Skeletal muscle tissue (tissue), 4 donors: ENCODE data around the gene TRIM42. TPM values are rescaled to one million over a fixed set of nuclear protein-coding genes. Genes with fewer than 3 reads are reported as not detected.

Experiments used
- H3K27ac ChIP-seq: one replicate; pipeline ENCODE4 v1.7.0; 2013; ENCODE audit warnings: mild to moderate bottlenecking, low read depth, low read length, inconsistent platforms
- H3K27me3 ChIP-seq, 3 donors: one replicate each; pipeline ENCODE4 v1.7.0; 2013; ENCODE audit warnings: low read length in 3 of 3; ENCODE audit not compliant: control insufficient read depth in 3 of 3, insufficient read depth in 3 of 3
- H3K36me3 ChIP-seq, 3 donors: one replicate each; pipeline ENCODE4 v1.7.0; 2013; ENCODE audit warnings: low read length in 3 of 3; ENCODE audit not compliant: control insufficient read depth in 3 of 3, insufficient read depth in 3 of 3
- H3K4me1 ChIP-seq, 3 donors: one replicate each; pipeline ENCODE4 v1.7.0; 2013; ENCODE audit warnings: low read length in 3 of 3, mild to moderate bottlenecking in 3 of 3; ENCODE audit not compliant: control insufficient read depth in 3 of 3, insufficient read depth in 3 of 3
- H3K4me3 ChIP-seq, 3 donors: one replicate each; pipeline ENCODE4 v1.7.0; 2013; ENCODE audit warnings: low read length in 3 of 3
- H3K9ac ChIP-seq, 3 donors: one replicate each; pipeline ENCODE4 v1.7.0; 2013; ENCODE audit warnings: low read length in 3 of 3, mild to moderate bottlenecking in 3 of 3, moderate library complexity in 2 of 3, low read depth in 1 of 3
- H3K9me3 ChIP-seq, 3 donors: one replicate each; pipeline ENCODE4 v1.7.0; 2013; ENCODE audit warnings: low read length in 3 of 3; ENCODE audit not compliant: control insufficient read depth in 3 of 3
- total RNA-seq: library from RNA; depleted of rRNA; stranded (reverse); fragments of >200 nt; gene quantifications from one replicate; pipeline ENCODE4 v1.2.3, GENCODE V29; 2014
- donor health status: Osteomylitis.

Gene TRIM42
- total RNA-seq, 1 donor from 2014 or later: not detected

DNA sequence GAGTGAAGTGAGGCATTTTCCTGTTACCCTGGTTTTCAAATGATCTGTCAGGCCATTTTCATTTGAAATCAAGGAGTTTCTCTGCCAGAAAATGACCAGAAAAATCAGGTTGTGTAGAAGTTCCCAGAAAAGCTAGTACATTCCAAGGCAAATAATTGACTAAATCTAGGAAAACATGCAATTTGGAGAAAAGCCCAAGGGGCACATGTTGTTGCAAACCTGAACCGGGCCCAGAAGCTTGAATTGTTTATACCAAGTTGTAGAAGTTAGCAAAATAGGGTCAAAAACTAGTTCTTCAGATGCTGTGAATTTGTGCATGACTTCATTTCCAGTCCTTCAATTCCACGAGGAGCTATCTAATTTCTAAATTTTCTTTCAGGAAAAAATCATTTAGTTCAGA lies 31.0 kb downstream of the TRIM42 start:
- Histone ChIP-seq H3K27me3 (no peaks in the 10 kb centered on the region), H3K9ac (no peak overlapping the region), H3K36me3 (no peaks in the 10 kb centered on the region), H3K4me3 (no peak overlapping the region), H3K9me3 (no peaks in the 10 kb centered on the region), H3K4me1 (peaks cover 0 to 4% (median 0%) of the 10 kb centered on the region in 3 donors), H3K27ac (no peak overlapping the region)

DNA sequence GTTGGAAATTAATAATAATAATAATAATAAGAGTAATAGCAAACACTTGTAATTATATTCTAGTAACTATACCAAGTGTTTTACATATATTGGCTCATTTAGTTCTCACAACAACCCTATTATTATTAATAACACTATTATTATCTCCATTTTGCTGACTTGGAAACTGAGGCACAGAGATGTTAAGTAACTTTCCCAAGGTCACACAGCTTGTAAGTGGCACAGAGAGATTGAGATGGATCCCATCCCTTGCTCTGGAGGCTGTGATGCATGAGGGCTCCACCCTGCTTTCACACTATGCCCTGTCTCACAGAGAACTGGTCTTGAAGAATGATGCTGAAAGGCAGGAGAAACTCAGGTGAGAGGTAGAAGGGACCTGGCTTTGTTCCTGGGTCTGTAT lies 31.9 kb downstream of the TRIM42 start:
- no peak overlapping the region for H3K27ac ChIP-seq
- no peaks in the 10 kb centered on the region for H3K9me3 ChIP-seq
- H3K4me3 ChIP-seq: no peak overlapping the region
- peaks cover 0 to 4% (median 0%) of the 10 kb centered on the region in 3 donors for H3K4me1 ChIP-seq
- H3K9ac ChIP-seq: no peak overlapping the region
- H3K27me3 ChIP-seq: no peaks in the 10 kb centered on the region
- no peaks in the 10 kb centered on the region for H3K36me3 ChIP-seq

DNA sequence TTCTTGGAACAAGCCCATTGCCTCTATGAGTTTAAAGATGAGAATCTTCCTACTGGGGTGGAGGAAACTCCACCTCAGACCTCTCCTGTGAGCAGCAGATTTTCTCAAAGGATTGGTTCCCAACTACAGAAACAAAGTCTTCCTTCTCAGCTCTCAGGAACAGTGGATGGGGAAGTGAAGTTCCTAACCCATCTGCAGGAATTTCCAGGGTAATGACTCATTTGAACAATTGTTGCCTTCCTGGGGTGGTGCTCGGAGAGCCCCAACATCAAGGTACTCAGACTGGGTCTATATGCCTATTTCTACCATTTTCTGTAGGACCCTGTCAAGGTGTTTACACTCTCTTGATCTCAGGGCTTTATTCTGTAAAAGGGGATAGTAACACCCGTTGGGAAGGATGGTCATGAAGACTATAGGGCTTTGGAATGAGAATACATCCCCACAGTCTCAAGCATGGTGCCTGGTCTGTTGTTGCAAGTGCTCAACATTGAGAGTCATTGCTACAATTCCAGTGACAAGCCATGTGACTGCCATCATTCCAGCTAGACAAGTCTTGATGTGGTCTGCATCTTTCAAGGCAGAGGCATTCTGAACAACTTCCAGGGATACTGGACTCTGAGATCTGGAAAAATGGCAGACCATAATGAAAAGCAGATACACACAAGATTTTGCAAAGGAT lies 33.0 kb downstream of the TRIM42 start:
- Histone ChIP-seq H3K4me3 (no peak overlapping the region), H3K27me3 (no peaks in the 10 kb centered on the region), H3K9ac (no peak overlapping the region)

GRCh38 chr3:140711390-140712035 lies 33.6 kb downstream of the TRIM42 start:
- no peak overlapping the region for H3K9ac ChIP-seq
- peaks cover 0 to 4% (median 0%) of the 10 kb centered on the region in 3 donors for H3K4me1 ChIP-seq
- no peaks in the 10 kb centered on the region for H3K27me3 ChIP-seq
- H3K9me3 ChIP-seq: no peaks in the 10 kb centered on the region
- no peaks in the 10 kb centered on the region for H3K36me3 ChIP-seq
- H3K27ac ChIP-seq: no peak overlapping the region
- H3K4me3 ChIP-seq: no peak overlapping the region

More for the DNA sequence above, 33.0 kb downstream of the TRIM42 start:
- H3K27ac ChIP-seq: no peak overlapping the region
- H3K36me3 ChIP-seq: no peaks in the 10 kb centered on the region
- no peaks in the 10 kb centered on the region for H3K9me3 ChIP-seq
- peaks cover 0 to 4% (median 0%) of the 10 kb centered on the region in 3 donors for H3K4me1 ChIP-seq

DNA sequence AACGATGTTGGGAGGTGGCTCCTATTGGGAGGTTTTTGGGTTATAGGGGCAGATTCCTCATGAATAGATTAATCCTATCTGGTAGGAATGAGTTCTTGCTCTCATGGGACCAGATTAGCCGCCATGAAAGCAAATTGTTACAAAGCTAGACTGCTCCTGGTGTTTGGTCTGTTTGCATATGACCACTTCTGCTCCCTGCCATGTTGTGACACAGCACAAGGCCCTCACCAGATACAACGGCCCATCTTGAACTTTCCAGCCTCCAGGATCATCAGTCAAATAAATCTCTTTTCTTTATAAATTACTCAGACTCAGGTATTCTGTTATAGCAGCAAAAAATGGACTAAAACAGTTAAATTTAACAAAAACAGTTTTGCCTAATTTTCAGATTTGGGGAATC lies 34.4 kb downstream of the TRIM42 start:
- Histone ChIP-seq H3K27me3 (no peaks in the 10 kb centered on the region), H3K36me3 (no peaks in the 10 kb centered on the region), H3K4me3 (no peak overlapping the region), H3K9me3 (no peaks in the 10 kb centered on the region), H3K4me1 (peaks cover 0 to 4% (median 0%) of the 10 kb centered on the region in 3 donors), H3K9ac (no peak overlapping the region), H3K27ac (no peak overlapping the region)

DNA sequence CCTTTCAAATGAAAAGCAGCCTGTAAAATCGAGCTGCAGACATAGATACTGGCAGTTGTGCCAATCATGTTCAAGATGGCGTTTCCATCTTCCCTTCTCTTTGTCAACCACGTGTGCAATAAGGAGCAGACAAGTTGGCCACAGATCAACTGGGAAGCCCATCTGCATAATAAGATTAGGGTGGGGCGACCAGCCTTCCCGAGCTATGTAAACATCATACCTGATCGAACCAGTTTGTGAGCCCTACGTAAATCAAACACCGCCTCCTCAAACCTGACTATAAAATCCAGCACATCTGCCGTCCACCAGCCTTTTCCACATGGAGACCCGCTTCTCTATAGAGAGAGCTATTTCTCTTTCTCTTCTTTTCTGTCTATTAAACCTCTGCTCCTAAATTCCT lies 37.2 kb downstream of the TRIM42 start:
- H3K9me3 ChIP-seq: no peaks in the 10 kb centered on the region
- H3K27me3 ChIP-seq: no peaks in the 10 kb centered on the region
- H3K4me3 ChIP-seq: no peak overlapping the region
- H3K4me1 ChIP-seq: peaks cover 5 to 11% (median 5%) of the 10 kb centered on the region in 3 donors
- H3K9ac ChIP-seq: no peak overlapping the region
- no peak overlapping the region for H3K27ac ChIP-seq
- no peaks in the 10 kb centered on the region for H3K36me3 ChIP-seq

- Histone ChIP-seq H3K27ac (no peak overlapping the region), H3K9ac (no peak overlapping the region), H3K9me3 (no peaks in the 10 kb centered on the region), H3K36me3 (no peaks in the 10 kb centered on the region), H3K4me1 (peaks cover 5 to 16% (median 10%) of the 10 kb centered on the region in 3 donors), H3K27me3 (no peaks in the 10 kb centered on the region), H3K4me3 (no peak overlapping the region)
Measured at GRCh38 chr3:140717921-140718320, 40.1 kb downstream of the TRIM42 start.

GRCh38 chr3:140719841-140720614 lies 42.2 kb downstream of the TRIM42 start:
- Histone ChIP-seq H3K9me3 (no peaks in the 10 kb centered on the region), H3K4me1 (peaks cover 5 to 16% (median 10%) of the 10 kb centered on the region in 3 donors), H3K4me3 (no peak overlapping the region), H3K27me3 (no peaks in the 10 kb centered on the region), H3K9ac (no peak overlapping the region), H3K27ac (peak overlapping the region; percentile 33), H3K36me3 (no peaks in the 10 kb centered on the region)

DNA sequence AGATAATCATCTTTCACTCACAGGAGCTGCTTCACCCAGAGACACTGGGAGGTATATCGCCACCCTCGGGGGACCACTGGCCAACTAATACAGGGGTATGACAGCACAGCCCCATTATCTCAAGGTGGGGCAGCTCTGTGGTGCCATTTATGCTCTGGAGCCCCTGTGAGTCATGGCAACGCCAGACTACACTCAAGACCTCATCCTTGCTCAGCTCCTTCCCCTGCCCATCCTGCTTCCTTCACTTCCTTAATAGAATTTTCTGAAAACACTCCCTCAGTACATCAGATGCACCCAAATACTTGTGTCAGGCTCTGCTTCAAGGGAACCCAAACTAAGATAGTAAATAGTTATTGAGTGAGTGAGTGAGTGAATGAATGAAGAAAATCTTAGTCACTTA lies 45.7 kb downstream of the TRIM42 start:
- Histone ChIP-seq H3K36me3 (no peaks in the 10 kb centered on the region), H3K4me3 (no peak overlapping the region), H3K27ac (no peak overlapping the region), H3K27me3 (no peaks in the 10 kb centered on the region), H3K4me1 (peaks cover 5 to 16% (median 10%) of the 10 kb centered on the region in 3 donors), H3K9me3 (no peaks in the 10 kb centered on the region), H3K9ac (no peak overlapping the region)
